OCI-LY1 (cell line): ENCODE results near the gene FHIT.

Experiments
- EZH2 ChIP-seq: fragments of 200-600 bp; sonication (generic), shearing (Covaris generic); IDR thresholded peaks from 2 replicates; pipeline ENCODE4 v1.8.0; 2017; ENCODE audit warnings: borderline replicate concordance, mixed run types, mild to moderate bottlenecking, antibody characterized with exemption, low read length, moderate library complexity, mixed read lengths
- TF ChIP-seq, protein P1 (sequence below): fragments of 200-600 bp; sonication (generic), shearing (Covaris generic); IDR thresholded peaks from 2 replicates; pipeline ENCODE4 v1.5.1; 2017; ENCODE audit warnings: mild to moderate bottlenecking, antibody characterized with exemption, low read length, moderate library complexity, mixed read lengths

- TF ChIP-seq, protein P1, sequence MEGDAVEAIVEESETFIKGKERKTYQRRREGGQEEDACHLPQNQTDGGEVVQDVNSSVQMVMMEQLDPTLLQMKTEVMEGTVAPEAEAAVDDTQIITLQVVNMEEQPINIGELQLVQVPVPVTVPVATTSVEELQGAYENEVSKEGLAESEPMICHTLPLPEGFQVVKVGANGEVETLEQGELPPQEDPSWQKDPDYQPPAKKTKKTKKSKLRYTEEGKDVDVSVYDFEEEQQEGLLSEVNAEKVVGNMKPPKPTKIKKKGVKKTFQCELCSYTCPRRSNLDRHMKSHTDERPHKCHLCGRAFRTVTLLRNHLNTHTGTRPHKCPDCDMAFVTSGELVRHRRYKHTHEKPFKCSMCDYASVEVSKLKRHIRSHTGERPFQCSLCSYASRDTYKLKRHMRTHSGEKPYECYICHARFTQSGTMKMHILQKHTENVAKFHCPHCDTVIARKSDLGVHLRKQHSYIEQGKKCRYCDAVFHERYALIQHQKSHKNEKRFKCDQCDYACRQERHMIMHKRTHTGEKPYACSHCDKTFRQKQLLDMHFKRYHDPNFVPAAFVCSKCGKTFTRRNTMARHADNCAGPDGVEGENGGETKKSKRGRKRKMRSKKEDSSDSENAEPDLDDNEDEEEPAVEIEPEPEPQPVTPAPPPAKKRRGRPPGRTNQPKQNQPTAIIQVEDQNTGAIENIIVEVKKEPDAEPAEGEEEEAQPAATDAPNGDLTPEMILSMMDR = no peak
- TF ChIP-seq EZH2 = no peak
Observed at GRCh38 chr3:61090389-61091169, 160.7 kb downstream of the FHIT start.
